Transverse colon (tissue), 4 donors: ENCODE measurements around the gene HSD17B2. TPM values are rescaled to one million over a fixed set of nuclear protein-coding genes. Genes with fewer than 3 reads are reported as not detected.

Source experiments
- DNase-seq: peaks from one replicate; pipeline ENCODE4 v3.0.0-alpha.2; 2019
- H3K27ac ChIP-seq, 4 donors: fragments of 200-600 bp; sonication (generic); 2 replicates each; pipeline ENCODE4 v1.5.1; 2016 to 2018; ENCODE audit warnings: inconsistent platforms in 4 of 4
- H3K27me3 ChIP-seq: fragments of 200-600 bp; sonication (generic); 2 replicates; pipeline ENCODE4 v1.5.1; 2017; ENCODE audit warnings: inconsistent platforms
- H3K36me3 ChIP-seq, 4 donors: fragments of 200-600 bp; sonication (generic); 2 replicates each; pipeline ENCODE4 v1.5.1; 2017 to 2019; ENCODE audit warnings: inconsistent platforms in 4 of 4
- H3K4me1 ChIP-seq, 4 donors: fragments of 200-600 bp; sonication (generic); 2 replicates each; pipeline ENCODE4 v1.5.1; 2017 to 2020; ENCODE audit warnings: inconsistent platforms in 4 of 4
- H3K4me3 ChIP-seq, 4 donors: fragments of 200-600 bp; sonication (generic); 1 replicate in 1 of 4; 2 replicates in 3 of 4; pipeline versions ENCODE4 v1.5.1 to v1.6.1; 2017 to 2019; ENCODE audit warnings: inconsistent platforms in 4 of 4
- H3K9me3 ChIP-seq, 2 donors: fragments of 200-600 bp; sonication (generic); 2 replicates each; pipeline ENCODE4 v1.5.1; 2017 to 2019; ENCODE audit warnings: inconsistent platforms in 2 of 2
- EP300 ChIP-seq: sonication (generic); formaldehyde crosslinking; IDR thresholded peaks from one replicate; pipeline ENCODE4 v1.6.1; 2017; ENCODE audit warnings: antibody characterized with exemption, low read depth
- POLR2A ChIP-seq: fragments of 450-650 bp; IDR thresholded peaks from one replicate; pipeline ENCODE4 v1.6.1; 2016; ENCODE audit warnings: antibody characterized with exemption, mild to moderate bottlenecking, moderate library complexity
- POLR2AphosphoS5 ChIP-seq, 3 donors: sonication (generic); formaldehyde crosslinking; IDR thresholded peaks; one replicate each; pipeline ENCODE4 v1.6.1; 2016; ENCODE audit warnings: antibody characterized with exemption in 3 of 3
- WGBS, 2 donors: methylation state at CpG; one replicate each; pipeline ENCODE4 v1.1.5; 2018; ENCODE audit warnings: low coverage in 1 of 2; 5-methylcytosine and 5-hydroxymethylcytosine counted together
- in situ Hi-C, 4 donors: fragments of 200-750 bp; cut with MboI; loops; one replicate each; pipeline versions ENCODE4 v1.15.0 to v1.15.1; 2017; ENCODE audit warnings: low sequenced_read_pairs in 3 of 4, low pct_ligation_motif_present in 1 of 4, low pct_unique_long_range_greater_than_20kb in 1 of 4
- intact Hi-C: fragments of 100-400 bp; cut with DNase I; formaldehyde crosslinking; loops from one replicate; pipeline ENCODE4 v1.15.1; 2023; ENCODE audit warnings: low total_unique reads
- total RNA-seq, 4 donors: library from RNA; depleted of rRNA; stranded (reverse); fragments of >200 nt; gene quantifications; one replicate each; pipeline ENCODE4 v1.1.0, GENCODE V29; 2016
- TF ChIP-seq, protein P1 (sequence below), 5 experiments: fragments of 200-600 bp in 3 of 5; fragments of 450-650 bp in 2 of 5; sonication (generic) in 3 of 5; IDR thresholded peaks; 1 replicate in 2 of 5; 2 replicates in 3 of 5; pipeline ENCODE4 v1.5.1; 2016 to 2017; ENCODE audit warnings: antibody characterized with exemption in 5 of 5, inconsistent platforms in 3 of 5, mild to moderate bottlenecking in 2 of 5, moderate library complexity in 1 of 5

The HSD17B2 gene
- total RNA-seq, 4 donors from 2014 or later: 9.6 to 146 (median 82.3) TPM

DNA sequence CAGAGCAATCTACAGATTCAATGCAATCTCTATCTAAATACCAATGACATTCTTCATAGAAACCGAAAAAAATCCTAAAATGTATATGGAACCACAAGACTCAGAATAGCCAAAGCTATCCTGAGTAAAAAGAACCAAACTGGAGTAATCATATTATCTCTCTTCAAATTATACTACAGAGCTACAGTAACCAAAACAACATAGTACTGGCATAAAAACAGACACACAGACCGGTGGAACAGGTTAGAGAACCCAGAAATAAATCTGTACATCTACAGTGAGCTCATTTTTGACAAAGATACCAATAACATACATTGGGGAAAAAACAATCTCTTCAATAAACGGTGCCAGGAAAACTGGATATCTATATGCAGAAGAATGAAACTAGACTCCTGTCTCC is 89.6 kb downstream of the HSD17B2 start:
- 79 to 82% methylated on average over 3 of the region's 3 CpGs for WGBS, 2 donors
- intact Hi-C loops: no loop called here
- no peaks in the 10 kb centered on the region for H3K36me3 ChIP-seq

GRCh38 chr16:82129881-82130280 is 94.8 kb downstream of the HSD17B2 start:
- H3K9me3 ChIP-seq: no peaks in the 10 kb centered on the region
- in situ Hi-C loops: no loop called here
- H3K27me3 ChIP-seq: no peaks in the 10 kb centered on the region
- intact Hi-C loops: loop anchor here (5.0 kb wide), 1 partner anchor 973 kb away; no protein-coding TSS in a partner anchor
- WGBS, 2 donors: 87% methylated on average over 3 of the region's 3 CpGs
- H3K36me3 ChIP-seq: no peaks in the 10 kb centered on the region
- TF ChIP-seq, protein P1, sequence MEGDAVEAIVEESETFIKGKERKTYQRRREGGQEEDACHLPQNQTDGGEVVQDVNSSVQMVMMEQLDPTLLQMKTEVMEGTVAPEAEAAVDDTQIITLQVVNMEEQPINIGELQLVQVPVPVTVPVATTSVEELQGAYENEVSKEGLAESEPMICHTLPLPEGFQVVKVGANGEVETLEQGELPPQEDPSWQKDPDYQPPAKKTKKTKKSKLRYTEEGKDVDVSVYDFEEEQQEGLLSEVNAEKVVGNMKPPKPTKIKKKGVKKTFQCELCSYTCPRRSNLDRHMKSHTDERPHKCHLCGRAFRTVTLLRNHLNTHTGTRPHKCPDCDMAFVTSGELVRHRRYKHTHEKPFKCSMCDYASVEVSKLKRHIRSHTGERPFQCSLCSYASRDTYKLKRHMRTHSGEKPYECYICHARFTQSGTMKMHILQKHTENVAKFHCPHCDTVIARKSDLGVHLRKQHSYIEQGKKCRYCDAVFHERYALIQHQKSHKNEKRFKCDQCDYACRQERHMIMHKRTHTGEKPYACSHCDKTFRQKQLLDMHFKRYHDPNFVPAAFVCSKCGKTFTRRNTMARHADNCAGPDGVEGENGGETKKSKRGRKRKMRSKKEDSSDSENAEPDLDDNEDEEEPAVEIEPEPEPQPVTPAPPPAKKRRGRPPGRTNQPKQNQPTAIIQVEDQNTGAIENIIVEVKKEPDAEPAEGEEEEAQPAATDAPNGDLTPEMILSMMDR (IDR thresholded peaks at IDR 0.05): no peak
- no peak for TF ChIP-seq POLR2AphosphoS5 (IDR thresholded peaks at IDR 0.05)
- TF ChIP-seq EP300: no peak
- no peak for TF ChIP-seq POLR2A
- no peaks in the 10 kb centered on the region for H3K4me1 ChIP-seq
- no peak overlapping the region for H3K4me3 ChIP-seq
- no peak overlapping the region for H3K27ac ChIP-seq
- no peak for DNase-seq

More for the DNA sequence above, 89.6 kb downstream of the HSD17B2 start:
- Histone ChIP-seq H3K4me3 (no peak overlapping the region), H3K27me3 (no peaks in the 10 kb centered on the region), H3K27ac (no peak overlapping the region), H3K9me3 (no peaks in the 10 kb centered on the region), H3K4me1 (no peaks in the 10 kb centered on the region)
- in situ Hi-C loops: no loop called here
- no peak for DNase-seq
- TF ChIP-seq POLR2A (no peak), POLR2AphosphoS5 (IDR thresholded peaks at IDR 0.05) (no peak), EP300 (no peak)
- TF ChIP-seq, protein P1 (IDR thresholded peaks at IDR 0.05): no peak

GRCh38 chr16:82133798-82134197 is 98.7 kb downstream of the HSD17B2 start:
- in situ Hi-C loops (no loop called here), intact Hi-C loops (loop anchor here (5.0 kb wide), 1 partner anchor 976 kb away; no protein-coding TSS in a partner anchor)
- 81 to 94% methylated on average over 3 to 6 of the region's 6 CpGs for WGBS, 2 donors

DNA sequence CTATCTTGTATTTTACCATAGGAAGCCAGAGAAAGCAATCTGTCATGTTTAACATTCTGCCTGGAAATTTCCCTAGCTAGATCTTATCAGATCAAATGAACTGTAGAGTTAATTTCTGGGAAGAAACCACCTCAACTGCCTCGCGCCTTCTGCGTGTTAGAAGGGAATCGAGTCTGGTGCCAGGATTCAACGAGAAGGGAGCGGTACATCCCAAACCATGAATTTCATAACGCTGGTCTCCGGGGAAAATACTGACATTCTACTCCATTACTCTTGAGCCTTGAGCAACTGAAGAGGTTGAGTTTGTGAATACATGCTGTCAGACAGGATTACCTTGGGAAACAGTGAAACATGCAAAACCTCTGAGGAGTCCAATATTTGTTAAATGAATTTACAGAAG is 99.8 kb downstream of the HSD17B2 start:
- in situ Hi-C loops: no loop called here
- Histone ChIP-seq H3K36me3 (no peaks in the 10 kb centered on the region), H3K4me3 (no peak overlapping the region), H3K27me3 (no peaks in the 10 kb centered on the region), H3K9me3 (no peaks in the 10 kb centered on the region), H3K4me1 (no peaks in the 10 kb centered on the region), H3K27ac (no peak overlapping the region)
- intact Hi-C loops: loop anchor here (5.0 kb wide), 1 partner anchor 978 kb away; no protein-coding TSS in a partner anchor
- TF ChIP-seq POLR2AphosphoS5 (IDR thresholded peaks at IDR 0.05) (no peak), POLR2A (no peak), EP300 (no peak)
- TF ChIP-seq, protein P1 (IDR thresholded peaks at IDR 0.05): no peak
- WGBS, 2 donors: 94 to 100% methylated on average over 3 to 8 of the region's 8 CpGs
- DNase-seq: no peak

More at GRCh38 chr16:82133798-82134197, 98.7 kb downstream of the HSD17B2 start:
- Histone ChIP-seq H3K36me3 (no peaks in the 10 kb centered on the region), H3K4me3 (no peak overlapping the region), H3K27me3 (no peaks in the 10 kb centered on the region), H3K9me3 (no peaks in the 10 kb centered on the region), H3K4me1 (no peaks in the 10 kb centered on the region), H3K27ac (no peak overlapping the region)
- no peak for DNase-seq
- no peak for TF ChIP-seq POLR2AphosphoS5 (IDR thresholded peaks at IDR 0.05)
- no peak for TF ChIP-seq POLR2A
- TF ChIP-seq, protein P1 (IDR thresholded peaks at IDR 0.05): no peak
- TF ChIP-seq EP300: no peak
